ENCODE measurements around the gene TSPAN11.
"Not testable (repeated sequence)": the region's sequence is repeated elsewhere in the genome, so short reads cannot be mapped to it uniquely, and the experiment has no call there.

The TSPAN11 gene

GRCh38 chr12:31019561-31019960 is 93.0 kb downstream of the TSPAN11 start:
- no peak for DNase-seq (ENCODE audit: low read depth, low spot score)

GRCh38 chr12:31019976-31020375 is 93.4 kb downstream of the TSPAN11 start:
- no peak for DNase-seq (ENCODE audit: low read depth, low spot score)

- no peak for DNase-seq (ENCODE audit: low read depth, low spot score)
Observed at GRCh38 chr12:31020385-31021166, 94.0 kb downstream of the TSPAN11 start.

- no peak for DNase-seq (ENCODE audit: low read depth, low spot score)
Observed at GRCh38 chr12:31021181-31021580, 94.6 kb downstream of the TSPAN11 start.

GRCh38 chr12:31021809-31022494 is 95.4 kb downstream of the TSPAN11 start:
- no peak for DNase-seq (ENCODE audit: low read depth, low spot score)

- DNase-seq (ENCODE audit: low read depth, low spot score): no peak
Observed at GRCh38 chr12:31023271-31023724, 96.8 kb downstream of the TSPAN11 start.

GRCh38 chr12:31026202-31026601 is 99.7 kb downstream of the TSPAN11 start:
- DNase-seq (ENCODE audit: low read depth, low spot score): no peak

GRCh38 chr12:31027006-31027405 is 100.5 kb downstream of the TSPAN11 start:
- DNase-seq (ENCODE audit: low read depth, low spot score): not testable (repeated sequence)

GRCh38 chr12:31029468-31029867 is 102.9 kb downstream of the TSPAN11 start:
- DNase-seq (ENCODE audit: low read depth, low spot score): no peak

GRCh38 chr12:31029916-31030562 is 103.5 kb downstream of the TSPAN11 start:
- no peak for DNase-seq (ENCODE audit: low read depth, low spot score)

GRCh38 chr12:31031951-31032335 is 105.4 kb downstream of the TSPAN11 start:
- DNase-seq (ENCODE audit: low read depth, low spot score): no peak

GRCh38 chr12:31033146-31033545 is 106.6 kb downstream of the TSPAN11 start:
- no peak for DNase-seq (ENCODE audit: low read depth, low spot score)

GRCh38 chr12:31033681-31034080 is 107.1 kb downstream of the TSPAN11 start:
- DNase-seq (ENCODE audit: low read depth, low spot score): no peak

- no peak for DNase-seq (ENCODE audit: low read depth, low spot score)
Observed at GRCh38 chr12:31034372-31034771, 107.8 kb downstream of the TSPAN11 start.

GRCh38 chr12:31035226-31035625 is 108.7 kb downstream of the TSPAN11 start:
- no peak for DNase-seq (ENCODE audit: low read depth, low spot score)

- DNase-seq (ENCODE audit: low read depth, low spot score): no peak
Observed at GRCh38 chr12:31035967-31036665, 109.6 kb downstream of the TSPAN11 start.

GRCh38 chr12:31037028-31037427 is 110.5 kb downstream of the TSPAN11 start:
- no peak for DNase-seq (ENCODE audit: low read depth, low spot score)

- no peak for DNase-seq (ENCODE audit: low read depth, low spot score)
Observed at GRCh38 chr12:31037931-31038330, 111.4 kb downstream of the TSPAN11 start.

GRCh38 chr12:31041033-31041564 is 114.6 kb downstream of the TSPAN11 start:
- DNase-seq (ENCODE audit: low read depth, low spot score): no peak

Measured in activated naive CD8-positive, alpha-beta T cell treated with anti-CD3 and anti-CD28 coated beads, Interleukin-2, amount 50 U/mL, for 16 hours (primary cell).